ACHN (cell line): ENCODE data around the gene LAMA3.
"Not testable (repeated sequence)": the region's sequence is repeated elsewhere in the genome, so short reads cannot be mapped to it uniquely, and the experiment has no call there.

Experiments
- DNase-seq: peaks from one replicate; pipeline ENCODE4 v3.0.0-alpha.2; 2015
- in situ Hi-C: cut with HindIII; loops from 2 replicates; pipeline ENCODE4 v1.10.0; 2017; ENCODE audit warnings: low sequenced_read_pairs, low pct_ligation_motif_present, low pct_unique_long_range_greater_than_20kb

The LAMA3 gene

DNA sequence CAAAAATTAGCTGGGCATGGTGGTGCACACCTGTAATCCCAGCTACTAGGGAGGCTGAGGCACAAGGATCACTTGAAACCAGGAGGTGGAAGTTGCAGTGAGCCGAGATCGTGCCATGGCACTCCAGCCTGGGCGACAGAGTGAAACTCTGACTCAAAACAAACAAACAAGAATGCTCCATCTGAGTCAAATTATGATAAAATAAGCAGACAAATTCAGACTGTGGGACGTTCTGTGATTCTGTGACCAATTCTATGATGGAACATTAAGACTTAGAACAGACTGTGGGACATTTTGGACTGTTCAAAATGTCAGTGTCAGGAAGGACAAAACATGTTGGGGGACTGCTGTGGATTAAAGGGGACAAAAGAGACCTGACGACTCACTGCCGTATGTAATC is 52.7 kb downstream of the LAMA3 start:
- in situ Hi-C loops, DNase-seq: not testable (repeated sequence)

DNA sequence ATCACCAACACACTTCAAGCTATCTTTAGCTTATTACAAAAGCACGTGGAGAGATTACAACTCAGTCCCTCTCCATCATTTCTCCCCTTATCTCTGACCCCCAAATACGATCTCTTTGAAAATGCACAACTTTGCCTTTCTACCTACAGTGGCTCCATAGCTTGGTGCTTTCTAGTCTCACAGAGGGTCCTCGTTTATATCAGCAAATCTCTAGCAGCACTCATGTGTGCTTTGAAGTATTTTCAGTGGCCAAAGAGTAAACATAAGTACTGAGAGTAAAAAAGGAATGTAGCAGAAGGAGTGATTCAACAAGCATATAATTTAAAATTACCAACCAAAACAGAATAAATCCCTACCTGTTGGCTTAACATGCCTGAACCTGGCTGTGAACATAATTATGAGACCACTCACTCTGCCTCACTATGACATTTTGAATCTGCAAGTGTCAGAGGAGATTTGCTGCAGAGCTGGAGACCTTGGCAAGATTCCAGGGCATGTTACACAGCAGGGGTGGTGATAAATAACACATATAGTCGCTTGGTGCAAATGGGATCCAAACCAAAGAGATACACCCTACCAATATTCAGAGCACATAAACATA is 54.6 kb downstream of the LAMA3 start:
- no peak for DNase-seq
- in situ Hi-C loops = no loop called here

DNA sequence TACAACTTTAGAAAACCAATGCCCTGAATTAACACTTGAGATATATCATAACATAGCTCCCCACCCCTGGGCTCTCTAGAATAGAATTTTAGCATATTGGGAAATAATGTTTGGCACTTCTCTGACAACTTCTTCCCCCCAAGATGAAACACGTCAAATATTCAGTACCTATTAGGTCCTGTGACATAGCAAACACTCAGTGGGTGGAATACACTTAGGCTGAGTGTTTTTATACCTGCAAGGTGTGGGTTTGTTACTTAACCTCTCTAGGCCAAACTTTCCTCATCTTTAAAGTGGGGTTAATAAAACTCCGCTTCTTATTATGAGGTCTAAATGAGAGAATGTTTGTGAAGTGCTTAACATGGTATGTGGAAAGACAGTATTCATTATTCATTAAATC is 56.1 kb downstream of the LAMA3 start:
- no peak for DNase-seq
- in situ Hi-C loops = no loop called here

DNA sequence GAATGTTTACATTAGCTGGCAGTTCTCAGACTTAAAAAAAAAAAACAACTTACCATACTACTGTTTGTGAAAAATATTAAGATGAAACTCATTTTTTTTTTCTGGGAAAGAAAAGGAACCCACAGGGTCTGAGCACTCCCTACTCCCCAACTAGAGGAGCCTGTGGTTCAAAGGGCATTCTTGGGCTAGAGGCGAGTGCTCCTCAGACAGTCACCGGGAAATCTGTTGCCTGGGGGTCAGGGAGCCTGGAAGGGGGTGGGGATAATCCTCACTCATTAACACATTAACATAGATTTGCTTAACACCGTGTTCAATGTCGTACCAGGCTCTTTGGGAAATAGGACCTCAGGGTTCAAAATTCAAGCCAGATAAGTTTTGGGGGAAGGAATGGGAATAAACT is 57.6 kb downstream of the LAMA3 start:
- in situ Hi-C loops = no loop called here
- no peak for DNase-seq

GRCh38 chr18:23752363-23752762 is 63.1 kb downstream of the LAMA3 start:
- DNase-seq = no peak
- in situ Hi-C loops = no loop called here

DNA sequence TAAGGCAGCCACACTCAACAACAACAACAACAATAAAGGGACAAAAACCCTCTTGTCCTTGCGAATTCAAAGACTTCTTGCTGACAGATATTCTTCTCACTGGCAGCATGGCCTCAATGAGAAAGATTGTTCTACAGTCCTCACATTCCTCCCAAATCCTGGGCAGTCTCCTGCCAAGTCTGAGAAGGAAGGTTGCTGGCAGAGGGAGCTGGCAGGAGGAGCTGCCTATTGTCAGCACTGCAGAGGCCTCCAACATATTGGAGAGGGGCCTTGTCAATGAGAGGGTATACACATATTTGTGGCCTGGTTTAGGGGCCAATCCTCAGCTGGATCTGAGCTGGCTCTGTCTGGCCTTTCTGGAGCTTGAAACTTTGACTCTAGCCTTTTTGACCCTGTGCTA is 63.5 kb downstream of the LAMA3 start:
- in situ Hi-C loops = no loop called here
- no peak for DNase-seq

- in situ Hi-C loops = no loop called here
Observed at GRCh38 chr18:23756590-23757436, 67.6 kb downstream of the LAMA3 start.

DNA sequence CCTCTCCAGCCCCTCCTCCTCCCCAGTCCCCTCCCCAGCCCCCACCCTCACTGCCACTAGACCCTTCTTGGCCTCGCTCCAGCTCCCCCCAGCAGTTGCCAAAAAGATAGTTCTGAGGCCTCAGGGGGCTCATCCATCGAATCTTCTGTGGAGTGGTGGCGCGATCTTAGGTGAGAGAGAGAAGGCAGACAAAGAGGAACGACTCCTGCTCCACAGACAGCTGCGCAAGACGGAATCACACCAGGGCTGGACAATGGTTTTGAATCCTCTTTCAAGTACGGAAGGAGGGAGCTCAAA is 68.1 kb downstream of the LAMA3 start:
- no peak for DNase-seq
- in situ Hi-C loops = no loop called here

More at GRCh38 chr18:23756590-23757436, 67.6 kb downstream of the LAMA3 start:
- DNase-seq = no peak

DNA sequence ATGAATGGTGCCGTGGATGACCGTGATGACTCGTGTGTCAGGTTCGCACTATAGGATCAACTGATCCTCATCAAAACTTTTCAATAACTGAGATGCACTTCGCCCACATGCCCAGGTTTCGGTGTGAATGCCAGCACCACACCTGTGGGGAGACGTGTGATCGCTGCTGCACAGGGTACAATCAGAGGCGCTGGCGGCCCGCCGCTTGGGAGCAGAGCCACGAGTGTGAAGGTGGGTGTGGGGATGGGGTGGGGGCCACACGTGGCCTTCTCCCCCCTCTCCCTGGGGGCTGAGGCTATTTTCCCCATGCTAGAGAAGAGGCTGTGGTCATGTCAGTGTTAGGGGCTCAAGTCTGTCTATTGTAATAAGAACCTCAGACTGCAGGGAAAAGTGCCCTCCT is 69.0 kb downstream of the LAMA3 start:
- no peak for DNase-seq
- in situ Hi-C loops = no loop called here

DNA sequence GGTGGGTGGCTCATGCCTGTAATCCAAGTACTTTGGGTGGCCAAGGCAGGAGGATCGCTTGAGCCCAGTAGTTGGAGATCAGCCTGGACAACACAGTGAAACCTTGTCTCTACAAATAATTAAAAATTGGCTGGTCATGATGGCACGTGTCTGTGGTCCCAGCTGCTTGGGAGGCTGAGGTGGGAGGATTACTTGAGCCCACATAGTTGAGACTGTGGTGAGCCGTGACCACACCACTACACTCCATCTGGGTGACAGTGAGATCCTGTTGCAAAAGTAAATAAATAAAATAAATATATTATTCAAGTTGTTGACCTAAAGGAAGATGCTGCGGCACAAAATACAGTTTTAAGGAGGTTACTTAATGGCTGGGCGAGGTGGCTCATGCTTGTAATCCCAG is 72.7 kb downstream of the LAMA3 start:
- DNase-seq = no peak
- in situ Hi-C loops = no loop called here

- in situ Hi-C loops = no loop called here
- no peak for DNase-seq
Observed at GRCh38 chr18:23763343-23763742, 74.1 kb downstream of the LAMA3 start.

DNA sequence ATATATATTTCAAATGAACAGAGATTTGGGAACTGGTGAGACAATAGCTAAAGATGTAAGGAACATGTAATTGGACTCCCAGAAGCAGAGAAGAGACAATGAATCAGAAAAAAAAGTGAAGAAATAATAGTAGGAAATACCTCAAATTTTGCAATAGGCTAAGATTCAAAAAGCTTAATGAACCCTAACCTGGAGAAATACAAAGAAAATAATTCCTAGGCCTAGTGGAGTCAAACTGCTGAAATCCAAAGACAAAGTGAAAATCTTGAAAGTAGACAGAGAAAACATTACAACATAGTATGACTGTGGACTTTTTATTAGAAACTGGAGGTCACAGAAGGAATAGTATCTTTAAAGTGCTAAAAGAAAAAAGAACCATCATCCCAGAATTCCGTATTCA is 76.7 kb downstream of the LAMA3 start:
- no peak for DNase-seq
- in situ Hi-C loops = no loop called here

DNA sequence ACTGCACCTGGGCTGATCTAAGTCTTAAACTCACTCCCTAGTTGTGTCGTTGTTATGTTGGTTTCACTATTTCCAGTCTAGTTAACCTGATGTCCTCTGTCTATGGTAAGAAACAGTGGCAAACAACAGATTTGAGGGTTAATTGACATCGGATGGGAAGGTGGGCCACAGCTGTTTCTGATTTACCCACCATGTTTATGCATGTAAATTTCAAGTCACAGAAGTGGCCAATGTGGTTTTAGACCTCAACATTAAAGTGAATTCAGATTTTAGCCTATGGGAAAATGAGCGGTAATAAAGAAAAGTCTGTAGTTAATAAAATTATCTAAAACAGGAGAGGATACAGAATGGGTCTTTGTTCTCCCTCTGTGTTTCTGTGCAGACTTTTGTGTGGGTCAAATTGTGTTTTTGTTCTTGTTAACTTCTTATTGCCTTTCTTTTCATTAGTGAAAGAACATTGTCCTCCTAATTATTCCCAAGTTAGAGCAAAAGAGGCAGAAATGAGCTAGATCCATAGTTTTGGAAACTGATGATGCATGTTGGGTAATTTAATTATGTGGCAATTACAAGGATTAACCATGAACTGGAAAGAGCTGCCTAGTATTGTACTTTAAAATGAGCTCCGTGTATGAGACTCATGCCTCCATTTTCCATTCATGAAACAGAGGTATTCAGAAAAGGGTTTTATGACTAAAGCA is 83.2 kb downstream of the LAMA3 start:
- in situ Hi-C loops = no loop called here
- DNase-seq = no peak

- in situ Hi-C loops = no loop called here
- DNase-seq = no peak
Observed at GRCh38 chr18:23776306-23776705, 87.1 kb downstream of the LAMA3 start.

DNA sequence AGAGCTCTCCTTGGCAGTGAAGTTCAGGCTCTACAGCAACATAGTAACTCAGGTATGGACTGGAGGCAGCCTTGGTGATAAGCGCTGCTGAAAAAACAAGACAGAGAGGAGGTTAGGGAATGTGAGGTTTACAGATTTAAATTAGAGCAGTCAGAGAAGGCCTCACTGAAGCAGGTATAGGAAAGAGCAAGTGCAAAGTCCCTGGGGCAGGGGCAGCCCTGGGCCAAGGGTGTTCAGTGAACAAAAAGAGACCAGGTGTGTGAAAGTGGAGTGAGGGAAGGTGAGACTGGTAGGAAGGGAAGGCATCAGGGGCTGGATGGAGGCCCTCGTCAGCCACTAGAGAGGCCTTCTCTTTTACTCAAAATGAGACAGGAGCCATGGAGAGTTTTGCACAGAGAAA is 89.6 kb downstream of the LAMA3 start:
- no peak for DNase-seq
- in situ Hi-C loops = no loop called here

GRCh38 chr18:23779696-23780303 is 90.5 kb downstream of the LAMA3 start:
- in situ Hi-C loops = no loop called here
- DNase-seq = peak; percentile 36

- in situ Hi-C loops = no loop called here
- DNase-seq = peak; percentile 30
Observed at GRCh38 chr18:23784832-23785245, 95.6 kb downstream of the LAMA3 start.

- in situ Hi-C loops = no loop called here
- DNase-seq = no peak
Observed at GRCh38 chr18:23793051-23793450, 103.8 kb downstream of the LAMA3 start.
